Stimulated activated CD8-positive, alpha-beta memory T cell treated with anti-CD3 and anti-CD28 coated beads, Interleukin-2, amount 100 ng/mL, for 1 hour (primary cell): ENCODE data around the gene FAM184A.

ENCODE experiments used
- DNase-seq, 2 donors: peaks; one replicate each; pipeline ENCODE4 v3.0.0-alpha.2; 2020; ENCODE audit warnings: low read depth in 2 of 2

The FAM184A gene

DNA sequence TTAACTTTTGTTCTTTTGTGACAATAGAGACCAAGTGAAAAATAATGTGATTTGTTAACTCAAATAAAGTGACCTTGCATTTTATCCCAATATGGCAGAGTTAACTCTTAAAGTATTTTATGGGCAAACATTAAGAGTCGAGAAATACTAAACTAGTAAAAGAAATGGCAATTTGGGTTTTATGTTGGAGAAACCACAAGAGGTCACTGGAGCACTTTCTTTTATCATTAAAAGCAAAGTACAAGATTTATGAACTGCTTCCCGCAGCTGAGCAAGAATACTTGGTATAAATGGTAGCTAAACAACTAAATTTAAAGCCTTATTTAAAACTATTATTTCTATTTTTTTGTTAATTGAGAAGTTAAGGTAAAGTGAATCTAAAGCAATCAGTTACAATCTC, 110.0 kb downstream of the FAM184A start:
- no peak for DNase-seq

DNA sequence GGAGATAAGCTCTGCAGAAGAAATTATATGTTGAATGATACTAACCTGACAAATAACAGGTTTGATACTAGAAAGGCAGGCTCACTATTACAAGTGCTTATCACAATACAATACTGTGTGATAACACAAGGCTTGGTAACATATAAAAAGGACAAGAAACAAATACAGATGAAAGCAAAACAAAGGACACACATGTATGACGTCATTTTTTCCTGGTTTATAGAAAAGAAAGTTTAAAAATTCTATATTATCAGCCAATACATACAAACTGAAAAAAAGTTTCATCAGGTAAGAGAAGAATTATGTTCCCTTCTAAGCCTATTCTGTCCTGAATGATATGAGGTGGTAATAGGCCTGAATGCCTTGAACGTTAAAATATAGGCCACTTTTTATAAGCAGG, 111.2 kb downstream of the FAM184A start:
- no peak for DNase-seq

DNA sequence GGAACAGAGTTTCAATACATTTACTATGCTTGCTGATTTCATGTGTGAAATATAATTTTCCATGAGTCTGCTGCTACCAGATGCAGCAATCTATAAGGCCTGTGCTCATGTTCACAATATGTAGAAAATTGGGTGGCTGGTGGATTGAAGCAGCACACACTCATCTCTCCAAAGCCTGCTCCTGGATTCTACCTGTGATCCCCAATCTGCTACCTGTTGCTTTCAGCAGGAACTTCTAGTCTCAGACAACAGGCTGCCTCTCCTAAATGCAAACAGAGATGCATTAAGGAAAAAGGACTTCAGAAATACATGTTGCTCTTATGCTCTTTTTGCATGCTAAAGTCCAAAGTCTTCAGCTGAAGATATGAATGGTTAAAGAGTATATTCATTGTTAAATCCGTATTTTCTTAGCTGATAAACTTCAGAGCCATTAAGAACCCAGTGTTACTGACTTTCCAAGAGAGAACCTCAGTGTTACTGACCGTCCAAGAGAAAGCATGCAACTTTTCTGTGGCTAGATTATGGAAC, 112.6 kb downstream of the FAM184A start:
- DNase-seq, result no peak

DNA sequence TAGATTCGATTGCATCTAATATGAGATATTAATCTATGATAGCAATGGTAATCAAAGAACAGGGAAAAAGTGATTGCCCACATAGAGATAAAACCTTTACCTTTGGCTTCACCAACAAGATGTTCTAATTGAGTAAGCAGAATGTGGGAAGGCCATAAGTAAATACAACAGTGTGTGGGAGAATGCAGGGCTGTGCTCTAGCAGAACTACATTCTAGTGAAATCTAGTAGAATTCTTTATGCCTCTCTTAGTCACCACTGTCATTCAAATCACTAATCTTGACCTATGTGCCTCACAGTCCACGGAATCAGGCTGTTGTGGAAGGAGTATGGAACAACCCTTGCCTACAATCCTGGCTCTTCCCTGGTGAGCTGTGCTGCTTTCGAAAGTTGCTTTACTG, 113.1 kb downstream of the FAM184A start:
- DNase-seq, result no peak

DNA sequence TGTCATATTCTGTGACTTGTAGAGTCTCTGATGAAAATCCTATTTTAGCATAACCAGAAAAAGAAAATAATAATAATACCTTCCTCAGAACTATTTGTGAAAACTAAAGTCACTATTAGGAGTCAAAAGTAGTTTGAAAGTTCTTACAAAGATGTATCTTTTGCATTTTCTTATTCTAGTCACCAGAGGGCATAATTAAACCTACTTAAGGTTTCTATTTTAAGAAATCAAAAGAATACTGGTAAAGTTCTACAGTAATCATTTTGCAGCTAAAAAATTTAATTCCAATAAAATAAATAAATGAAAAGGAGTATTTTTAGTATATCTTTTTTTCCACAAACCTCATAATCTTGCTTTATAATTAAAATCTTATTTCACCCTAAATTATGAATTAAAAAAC, 115.5 kb downstream of the FAM184A start:
- no peak for DNase-seq

GRCh38 chr6:118959903-118960302, 118.6 kb downstream of the FAM184A start:
- DNase-seq, result no peak

DNA sequence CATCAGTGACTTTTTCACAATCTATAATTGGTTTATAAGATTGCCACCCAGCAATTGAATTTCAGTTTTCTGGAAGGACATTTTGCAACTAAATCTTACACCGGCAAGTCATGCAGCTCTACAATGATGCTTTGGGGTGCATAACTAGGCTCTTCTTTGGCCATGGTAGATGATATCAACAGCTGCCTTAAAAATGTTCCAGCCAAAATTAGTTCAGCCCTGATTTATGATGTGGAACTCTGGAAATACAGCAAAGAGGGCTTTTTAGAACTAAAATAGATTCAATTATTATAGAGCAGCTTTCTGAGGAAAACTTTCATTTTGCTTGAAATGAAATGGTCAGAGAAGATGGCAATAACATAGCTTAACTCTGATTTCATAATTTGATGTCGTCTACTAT, 125.1 kb downstream of the FAM184A start:
- no peak for DNase-seq

DNA sequence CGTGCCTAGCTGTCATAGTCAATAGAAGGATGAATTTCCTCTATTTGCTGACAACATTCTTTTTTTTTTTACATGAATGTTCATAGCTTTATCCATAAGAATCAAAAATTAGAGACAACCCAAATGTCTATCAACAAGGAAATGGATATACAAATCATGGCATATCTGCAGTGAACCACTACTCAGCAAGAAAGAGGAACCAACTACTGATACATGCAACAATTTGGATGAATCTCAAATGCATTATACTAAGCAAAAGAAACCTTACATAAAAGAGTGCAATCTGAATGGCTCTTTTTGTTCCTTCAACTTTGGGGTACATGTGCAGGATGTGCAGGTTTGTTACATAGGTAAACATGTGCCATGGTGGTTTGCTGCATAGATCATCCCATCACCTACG, 125.8 kb downstream of the FAM184A start:
- no peak for DNase-seq

DNA sequence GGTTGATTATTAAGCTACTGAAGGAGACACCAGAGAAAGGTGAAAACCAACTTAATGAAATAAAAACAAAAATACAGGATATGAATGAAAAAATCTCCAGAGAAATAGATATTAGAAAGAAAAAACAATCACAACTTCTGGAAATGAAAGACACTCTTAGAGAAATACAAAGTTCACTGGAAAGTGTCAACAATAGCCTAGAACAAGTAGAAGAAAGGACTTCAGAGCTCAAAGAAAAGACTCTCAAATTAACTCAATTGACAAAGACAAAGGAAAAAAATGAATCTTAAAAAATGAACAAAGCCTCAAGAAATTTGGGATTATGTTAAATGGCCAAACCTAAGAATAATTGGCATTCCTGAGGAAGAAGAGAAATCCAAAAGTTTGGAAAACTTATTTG, 133.2 kb downstream of the FAM184A start:
- no peak for DNase-seq

GRCh38 chr6:118940770-118941169, 137.7 kb downstream of the FAM184A start:
- DNase-seq, result no peak

DNA sequence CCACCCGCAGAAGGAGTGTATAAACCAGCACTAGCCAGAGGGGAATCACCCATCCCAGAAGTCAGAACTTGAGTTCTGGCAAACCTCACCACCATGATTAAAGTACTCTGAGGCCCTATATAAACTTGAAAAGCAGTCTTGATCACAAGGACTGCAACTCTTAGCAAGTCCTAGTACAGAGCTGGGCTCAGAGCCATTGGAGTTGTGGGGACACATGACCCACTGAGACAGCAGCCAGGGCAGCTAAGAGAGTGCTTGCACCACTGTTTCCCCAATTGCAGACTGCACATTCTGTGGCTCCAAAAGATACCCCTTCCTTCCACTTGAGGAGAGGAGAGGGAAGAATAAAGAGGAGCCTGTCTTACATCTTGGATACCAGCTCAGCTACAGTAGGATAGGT, 138.8 kb downstream of the FAM184A start:
- DNase-seq, result no peak

DNA sequence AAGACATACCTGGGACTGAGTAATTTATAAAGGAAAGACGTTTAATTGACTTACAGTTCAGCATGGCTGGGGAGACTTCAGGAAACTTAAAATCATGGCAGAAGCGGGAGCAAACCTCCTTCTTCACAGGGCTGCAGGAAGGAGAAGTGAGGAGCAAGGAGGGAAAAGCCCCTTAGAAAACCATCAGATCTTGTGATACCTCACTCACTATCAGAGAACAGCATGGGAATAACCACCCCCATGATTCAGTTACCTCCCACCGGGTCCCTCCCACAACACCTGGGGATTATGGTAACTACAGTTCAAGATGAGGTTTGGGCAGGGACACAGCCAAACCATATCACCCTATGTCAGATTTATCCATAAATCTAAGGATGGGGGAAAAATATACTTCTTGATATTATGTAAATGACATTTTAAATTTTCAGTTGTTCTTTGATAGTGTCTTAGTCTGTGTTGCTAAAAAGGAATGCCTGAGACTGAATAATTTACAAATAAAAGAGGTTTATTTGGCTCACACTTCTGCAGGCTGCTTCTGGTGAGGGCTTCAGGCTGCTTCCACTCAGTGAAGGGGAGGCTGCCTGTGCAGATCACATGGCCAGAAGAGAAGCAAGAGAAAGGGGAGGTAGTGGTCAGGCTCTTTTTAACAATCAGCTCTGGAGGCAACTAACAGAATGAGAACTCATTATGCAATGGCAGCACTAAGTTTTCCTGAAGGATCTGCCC, 142.3 kb downstream of the FAM184A start:
- no peak for DNase-seq

- no peak for DNase-seq
These were observed 143.2 kb downstream of the FAM184A start for GRCh38 chr6:118935331-118935668.

- DNase-seq, result peak; percentile 71 to 77
These were observed 143.8 kb downstream of the FAM184A start, which contains the start of gene MCM9 for GRCh38 chr6:118934461-118935330. TSS of gene MCM9 (minus strand) at chr6:118935159. CDS start at chr6:118931723, 3,436 bp downstream.

- DNase-seq, result no peak
These were observed 144.5 kb downstream of the FAM184A start for GRCh38 chr6:118933855-118934460.

GRCh38 chr6:118932421-118932820, 146.0 kb downstream of the FAM184A start:
- DNase-seq, result no peak

DNA sequence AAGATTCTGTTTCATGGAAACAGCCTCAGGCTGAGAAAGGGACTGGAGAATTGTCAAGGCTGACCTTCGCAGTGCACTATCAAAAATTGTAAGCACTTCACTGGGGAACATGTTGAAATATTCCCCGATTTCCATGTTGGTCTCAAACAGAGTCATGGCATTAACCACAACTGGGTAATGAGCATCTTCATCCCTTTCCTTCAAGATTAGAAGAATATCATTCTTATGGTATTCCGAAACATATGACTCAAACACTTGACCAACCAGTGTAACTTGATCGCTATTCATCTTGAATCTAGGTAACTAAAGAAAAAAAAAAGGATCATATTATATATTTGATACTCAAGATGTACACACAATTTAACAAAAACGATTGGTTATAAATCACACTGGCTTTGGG, 147.0 kb downstream of the FAM184A start:
- DNase-seq, result no peak

- no peak for DNase-seq
These were observed 147.8 kb downstream of the FAM184A start for GRCh38 chr6:118930680-118931079.

DNA sequence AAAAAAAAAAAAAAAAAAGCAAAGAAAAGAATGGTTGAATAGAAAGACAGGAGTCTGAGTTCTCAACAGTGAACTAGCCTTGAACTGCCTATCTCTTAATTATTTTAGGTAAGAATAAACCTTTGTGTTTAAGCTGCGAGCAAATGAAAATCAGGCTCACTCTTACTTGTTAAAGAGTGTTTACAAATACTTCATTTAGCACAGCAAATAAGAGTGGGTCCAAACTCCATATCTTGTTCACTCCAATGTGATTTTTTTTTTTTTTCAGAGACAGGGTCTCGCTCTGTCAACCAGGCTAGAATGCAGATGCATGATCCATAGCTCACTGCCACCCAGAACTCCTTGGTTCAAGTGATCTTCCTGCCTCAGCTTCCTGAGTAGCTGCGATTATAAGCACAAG, 155.4 kb downstream of the FAM184A start:
- no peak for DNase-seq

GRCh38 chr6:118921084-118921483, 157.4 kb downstream of the FAM184A start:
- no peak for DNase-seq

GRCh38 chr6:118918329-118918725, 160.1 kb downstream of the FAM184A start:
- no peak for DNase-seq

- DNase-seq, result no peak
These were observed 160.7 kb downstream of the FAM184A start for GRCh38 chr6:118917546-118918328.
